Transverse colon (tissue), 4 donors: Measurements from ENCODE around the gene CAND1. TPM values are rescaled to one million over a fixed set of nuclear protein-coding genes. Genes with fewer than 3 reads are reported as not detected.
"Not testable (repeated sequence)": the region's sequence is repeated elsewhere in the genome, so short reads cannot be mapped to it uniquely, and the experiment has no call there.

ENCODE experiments used
- DNase-seq: peaks from one replicate; pipeline ENCODE4 v3.0.0-alpha.2; 2019
- H3K27ac ChIP-seq, 4 donors: fragments of 200-600 bp; sonication (generic); 2 replicates each; pipeline ENCODE4 v1.5.1; 2016 to 2018; ENCODE audit warnings: inconsistent platforms in 4 of 4
- H3K27me3 ChIP-seq: fragments of 200-600 bp; sonication (generic); 2 replicates; pipeline ENCODE4 v1.5.1; 2017; ENCODE audit warnings: inconsistent platforms
- H3K36me3 ChIP-seq, 4 donors: fragments of 200-600 bp; sonication (generic); 2 replicates each; pipeline ENCODE4 v1.5.1; 2017 to 2019; ENCODE audit warnings: inconsistent platforms in 4 of 4
- H3K4me1 ChIP-seq, 4 donors: fragments of 200-600 bp; sonication (generic); 2 replicates each; pipeline ENCODE4 v1.5.1; 2017 to 2020; ENCODE audit warnings: inconsistent platforms in 4 of 4
- H3K4me3 ChIP-seq, 4 donors: fragments of 200-600 bp; sonication (generic); 1 replicate in 1 of 4; 2 replicates in 3 of 4; pipeline versions ENCODE4 v1.5.1 to v1.6.1; 2017 to 2019; ENCODE audit warnings: inconsistent platforms in 4 of 4
- H3K9me3 ChIP-seq, 2 donors: fragments of 200-600 bp; sonication (generic); 2 replicates each; pipeline ENCODE4 v1.5.1; 2017 to 2019; ENCODE audit warnings: inconsistent platforms in 2 of 2
- EP300 ChIP-seq: sonication (generic); formaldehyde crosslinking; IDR thresholded peaks from one replicate; pipeline ENCODE4 v1.6.1; 2017; ENCODE audit warnings: antibody characterized with exemption, low read depth
- POLR2A ChIP-seq: fragments of 450-650 bp; IDR thresholded peaks from one replicate; pipeline ENCODE4 v1.6.1; 2016; ENCODE audit warnings: antibody characterized with exemption, mild to moderate bottlenecking, moderate library complexity
- POLR2AphosphoS5 ChIP-seq, 3 donors: sonication (generic); formaldehyde crosslinking; IDR thresholded peaks; one replicate each; pipeline ENCODE4 v1.6.1; 2016; ENCODE audit warnings: antibody characterized with exemption in 3 of 3
- WGBS, 2 donors: methylation state at CpG; one replicate each; pipeline ENCODE4 v1.1.5; 2018; ENCODE audit warnings: low coverage in 1 of 2; 5-methylcytosine and 5-hydroxymethylcytosine counted together
- in situ Hi-C, 4 donors: fragments of 200-750 bp; cut with MboI; loops; one replicate each; pipeline versions ENCODE4 v1.15.0 to v1.15.1; 2017; ENCODE audit warnings: low sequenced_read_pairs in 3 of 4, low pct_ligation_motif_present in 1 of 4, low pct_unique_long_range_greater_than_20kb in 1 of 4
- intact Hi-C: fragments of 100-400 bp; cut with DNase I; formaldehyde crosslinking; loops from one replicate; pipeline ENCODE4 v1.15.1; 2023; ENCODE audit warnings: low total_unique reads
- total RNA-seq, 4 donors: library from RNA; depleted of rRNA; stranded (reverse); fragments of >200 nt; gene quantifications; one replicate each; pipeline ENCODE4 v1.1.0, GENCODE V29; 2016
- TF ChIP-seq, protein P1 (sequence below), 5 experiments: fragments of 200-600 bp in 3 of 5; fragments of 450-650 bp in 2 of 5; sonication (generic) in 3 of 5; IDR thresholded peaks; 1 replicate in 2 of 5; 2 replicates in 3 of 5; pipeline ENCODE4 v1.5.1; 2016 to 2017; ENCODE audit warnings: antibody characterized with exemption in 5 of 5, inconsistent platforms in 3 of 5, mild to moderate bottlenecking in 2 of 5, moderate library complexity in 1 of 5

The CAND1 gene
- total RNA-seq, 4 donors from 2014 or later: 58.4 to 99.2 (median 83.0) TPM

DNA sequence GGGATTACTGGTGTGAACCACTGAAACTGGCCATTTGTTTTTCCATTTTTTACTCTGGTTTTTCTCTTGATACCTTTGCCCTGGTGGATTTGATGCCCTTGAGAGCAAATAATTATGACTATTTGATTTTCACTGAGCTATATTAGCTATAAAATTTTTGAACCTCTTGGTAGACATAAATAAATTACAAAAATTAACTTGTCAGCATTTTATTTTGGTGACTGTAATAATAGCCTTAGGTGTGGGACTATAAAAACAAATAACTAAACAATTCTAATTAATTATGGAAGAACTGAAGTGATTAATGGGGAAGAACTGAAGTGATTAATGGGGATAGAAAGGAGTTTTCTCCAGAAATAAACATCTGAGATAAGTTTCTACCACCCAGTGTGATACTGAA, 62.7 kb downstream of the CAND1 start:
- Histone ChIP-seq H3K27ac (no peak overlapping the region), H3K4me3 (no peak overlapping the region), H3K27me3 (no peaks in the 10 kb centered on the region), H3K4me1 (no peaks in the 10 kb centered on the region), H3K36me3 (no peaks in the 10 kb centered on the region), H3K9me3 (no peaks in the 10 kb centered on the region)
- DNase-seq: no peak
- in situ Hi-C loops: no loop called here
- TF ChIP-seq, protein P1, sequence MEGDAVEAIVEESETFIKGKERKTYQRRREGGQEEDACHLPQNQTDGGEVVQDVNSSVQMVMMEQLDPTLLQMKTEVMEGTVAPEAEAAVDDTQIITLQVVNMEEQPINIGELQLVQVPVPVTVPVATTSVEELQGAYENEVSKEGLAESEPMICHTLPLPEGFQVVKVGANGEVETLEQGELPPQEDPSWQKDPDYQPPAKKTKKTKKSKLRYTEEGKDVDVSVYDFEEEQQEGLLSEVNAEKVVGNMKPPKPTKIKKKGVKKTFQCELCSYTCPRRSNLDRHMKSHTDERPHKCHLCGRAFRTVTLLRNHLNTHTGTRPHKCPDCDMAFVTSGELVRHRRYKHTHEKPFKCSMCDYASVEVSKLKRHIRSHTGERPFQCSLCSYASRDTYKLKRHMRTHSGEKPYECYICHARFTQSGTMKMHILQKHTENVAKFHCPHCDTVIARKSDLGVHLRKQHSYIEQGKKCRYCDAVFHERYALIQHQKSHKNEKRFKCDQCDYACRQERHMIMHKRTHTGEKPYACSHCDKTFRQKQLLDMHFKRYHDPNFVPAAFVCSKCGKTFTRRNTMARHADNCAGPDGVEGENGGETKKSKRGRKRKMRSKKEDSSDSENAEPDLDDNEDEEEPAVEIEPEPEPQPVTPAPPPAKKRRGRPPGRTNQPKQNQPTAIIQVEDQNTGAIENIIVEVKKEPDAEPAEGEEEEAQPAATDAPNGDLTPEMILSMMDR (IDR thresholded peaks at IDR 0.05): no peak
- TF ChIP-seq POLR2AphosphoS5 (IDR thresholded peaks at IDR 0.05) (no peak), POLR2A (no peak), EP300 (no peak)
- intact Hi-C loops: no loop called here

DNA sequence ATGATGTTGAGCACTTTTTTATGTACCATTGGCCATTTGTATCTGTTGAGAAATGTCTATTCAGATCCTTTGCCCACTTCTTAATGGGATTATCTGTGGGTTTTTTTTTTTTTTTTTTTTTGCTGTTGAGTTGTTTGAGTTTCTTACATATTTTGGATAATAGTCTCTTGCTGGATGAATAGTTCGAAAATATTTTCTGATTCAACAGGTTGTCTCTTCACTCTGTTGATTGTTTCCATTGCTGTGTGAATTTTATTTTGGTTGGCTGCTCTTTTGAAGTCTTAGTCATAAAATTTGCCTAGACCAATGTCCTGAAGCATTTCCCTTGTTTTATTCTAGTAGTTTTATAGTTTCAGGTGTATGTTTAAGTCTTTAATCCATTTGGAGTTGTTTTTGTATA, 64.5 kb downstream of the CAND1 start:
- Histone ChIP-seq H3K4me3 (no peak overlapping the region), H3K36me3 (no peaks in the 10 kb centered on the region), H3K9me3 (peaks cover 8% of the 10 kb centered on the region in 2 donors), H3K4me1 (no peaks in the 10 kb centered on the region), H3K27me3 (no peaks in the 10 kb centered on the region), H3K27ac (no peak overlapping the region)
- in situ Hi-C loops: no loop called here
- DNase-seq: no peak
- TF ChIP-seq, protein P1 (IDR thresholded peaks at IDR 0.05): no peak
- intact Hi-C loops: no loop called here
- WGBS, 2 donors: 86 to 96% methylated on average over 1 of the region's 1 CpG

- intact Hi-C loops (no loop called here), in situ Hi-C loops (no loop called here)
- DNase-seq: no peak
- Histone ChIP-seq H3K27ac (no peak overlapping the region), H3K4me1 (no peaks in the 10 kb centered on the region), H3K27me3 (no peaks in the 10 kb centered on the region), H3K36me3 (no peaks in the 10 kb centered on the region), H3K9me3 (peaks cover 13 to 14% of the 10 kb centered on the region in 2 donors), H3K4me3 (no peak overlapping the region)
- TF ChIP-seq POLR2A: no peak
- TF ChIP-seq, protein P1 (IDR thresholded peaks at IDR 0.05): no peak
- no peak for TF ChIP-seq POLR2AphosphoS5 (IDR thresholded peaks at IDR 0.05)
- TF ChIP-seq EP300: no peak
Measured at GRCh38 chr12:67338426-67338825, 69.3 kb downstream of the CAND1 start.

DNA sequence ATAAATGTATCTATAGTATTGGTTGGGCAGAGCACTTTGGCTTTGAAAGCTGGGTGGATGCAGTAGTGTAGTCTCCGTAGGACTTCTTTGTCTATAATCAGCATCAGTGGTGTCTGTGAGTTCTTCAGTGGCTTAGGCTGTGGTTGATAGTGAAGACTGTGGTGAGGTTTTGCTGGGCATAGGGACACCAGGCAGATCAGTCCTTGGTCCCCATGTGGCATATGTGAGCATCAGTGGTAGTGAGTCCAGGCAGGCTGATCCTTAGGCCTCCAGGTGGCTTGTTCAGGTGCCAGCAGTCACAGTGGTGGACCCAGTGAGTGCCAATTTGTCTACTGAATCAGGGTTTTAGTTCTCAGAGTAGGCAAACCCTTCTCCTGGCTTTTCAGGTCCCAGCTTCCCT, 70.4 kb downstream of the CAND1 start:
- Histone ChIP-seq H3K4me3 (no peak overlapping the region), H3K27ac (no peak overlapping the region), H3K27me3 (no peaks in the 10 kb centered on the region), H3K9me3 (peaks cover 13 to 14% of the 10 kb centered on the region in 2 donors), H3K36me3 (no peaks in the 10 kb centered on the region), H3K4me1 (no peaks in the 10 kb centered on the region)
- no peak for DNase-seq
- TF ChIP-seq POLR2A: no peak
- TF ChIP-seq EP300: no peak
- TF ChIP-seq POLR2AphosphoS5 (IDR thresholded peaks at IDR 0.05): no peak
- TF ChIP-seq, protein P1 (IDR thresholded peaks at IDR 0.05): no peak
- intact Hi-C loops: no loop called here
- in situ Hi-C loops: no loop called here
- WGBS, 2 donors: 95% methylated on average over 1 of the region's 1 CpG; no CpG with 5 or more reads in 1 of the 2 donors

DNA sequence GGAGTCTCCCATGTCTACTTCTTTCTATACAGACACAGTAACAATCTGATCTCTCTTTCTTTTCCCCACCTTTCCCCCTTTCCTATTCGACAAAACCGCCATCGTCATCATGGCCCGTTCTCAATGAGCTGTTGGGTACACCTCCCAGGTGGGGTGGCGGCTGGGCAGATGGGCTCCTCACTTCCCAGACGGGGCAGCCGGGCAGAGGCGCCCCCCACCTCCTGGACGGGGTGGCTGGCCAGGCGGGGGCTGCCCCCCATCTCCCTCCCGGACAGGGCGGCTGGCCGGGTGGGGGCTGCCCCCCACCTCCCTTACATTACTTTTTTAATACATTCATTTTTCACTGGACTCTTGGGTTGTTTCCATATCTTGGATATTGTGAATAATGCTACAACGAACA, 71.9 kb downstream of the CAND1 start:
- in situ Hi-C loops, H3K36me3 ChIP-seq, H3K4me1 ChIP-seq, intact Hi-C loops, H3K27ac ChIP-seq, H3K27me3 ChIP-seq, DNase-seq, H3K4me3 ChIP-seq: not testable (repeated sequence)
- WGBS, 2 donors: 95 to 100% methylated on average over 5 to 14 of the region's 14 CpGs
- H3K9me3 ChIP-seq: peaks cover 13 to 14% of the 10 kb centered on the region in 2 donors
